GM12878 (cell line): ENCODE measurements around the gene SKIC8. TPM values are rescaled to one million over a fixed set of nuclear protein-coding genes. Genes with fewer than 3 reads are reported as not detected.

Experiments used
- BCL11A ChIP-seq: IDR thresholded peaks from 2 replicates; pipeline ENCODE4 v1.6.1; 2011; ENCODE audit warnings: low read depth, low read length
- CEBPZ ChIP-seq: fragments of 150-350 bp; IDR thresholded peaks from 2 replicates; pipeline ENCODE4 v1.6.1; 2016; ENCODE audit warnings: low read depth, low read length
- CHD2 ChIP-seq: IDR thresholded peaks from 2 replicates; pipeline ENCODE4 v1.6.1; 2011; ENCODE audit warnings: low read depth, low read length, improper control_type of control experiment, borderline replicate concordance
- CTCF ChIP-seq, 3 experiments: IDR thresholded peaks in 2 of 3; conservative IDR thresholded peaks in 1 of 3; 2 replicates each; pipeline ENCODE4 v1.5.1; 2011; ENCODE audit warnings: low read depth in 3 of 3, low read length in 3 of 3, mild to moderate bottlenecking in 3 of 3, control low read depth in 2 of 3, moderate library complexity in 2 of 3, inconsistent platforms in 1 of 3, mixed read lengths in 1 of 3; ENCODE audit not compliant: control insufficient read depth in 2 of 3, insufficient read depth in 1 of 3; ENCODE audit errors: extremely low read depth in 1 of 3
- ESRRA ChIP-seq: IDR thresholded peaks from 2 replicates; pipeline ENCODE4 v1.6.1; 2012; ENCODE audit warnings: mild to moderate bottlenecking, low read length, improper control_type of control experiment
- HSF1 ChIP-seq: fragments of 150-350 bp; IDR thresholded peaks from 2 replicates; pipeline ENCODE4 v1.6.1; 2014; ENCODE audit warnings: mild to moderate bottlenecking, low read depth, low read length
- IKZF1 ChIP-seq: fragments of 450-650 bp; conservative IDR thresholded peaks from 2 replicates; pipeline ENCODE4 v1.6.1; 2017; ENCODE audit warnings: antibody characterized with exemption, mild to moderate bottlenecking
- NBN ChIP-seq: fragments of 450-650 bp; IDR thresholded peaks from 2 replicates; pipeline ENCODE4 v1.6.1; 2016
- NFIC ChIP-seq: IDR thresholded peaks from 2 replicates; pipeline ENCODE4 v1.6.1; 2012; ENCODE audit warnings: low read depth, mild to moderate bottlenecking, inconsistent platforms, low read length, moderate library complexity
- PML ChIP-seq: IDR thresholded peaks from 2 replicates; pipeline ENCODE4 v1.6.1; 2012; ENCODE audit warnings: low read length, inconsistent platforms
- POU2F2 ChIP-seq: IDR thresholded peaks from 3 replicates; pipeline ENCODE4 v1.6.1; 2011; ENCODE audit warnings: low read depth, mild to moderate bottlenecking, low read length, borderline replicate concordance
- SMARCA5 ChIP-seq: fragments of 450-650 bp; IDR thresholded peaks from 2 replicates; pipeline ENCODE4 v1.6.1; 2017; ENCODE audit warnings: mild to moderate bottlenecking
- ZBED1 ChIP-seq: IDR thresholded peaks from 2 replicates; pipeline ENCODE4 v1.6.1; 2016; ENCODE audit warnings: borderline replicate concordance
- polyA plus RNA-seq, 11 experiments: library from polyadenylated mRNA; depleted of rRNA in 4 of 11; unstranded in 6 of 11; stranded (reverse) in 5 of 11; fragments of >200 nt; fragmentation: Nextera tagmentation in 4 of 11; fragmentation: Illumina TruSeq in 1 of 11; extraction: Ambion mirVana in 4 of 11; extraction: Trizol in 1 of 11; gene quantifications; 1 replicate in 1 of 11; 2 replicates in 10 of 11; pipeline versions ENCODE4 v1.2.1 to v1.2.3, GENCODE V29; 2011 to 2016; ENCODE audit warnings: inconsistent platforms in 2 of 11, missing spikeins in 2 of 11, low read depth in 1 of 11
- total RNA-seq, 4 experiments: library from RNA; depleted of rRNA in 3 of 4; stranded (reverse); fragments of >200 nt in 3 of 4; fragmentation: Illumina TruSeq in 1 of 4; extraction: Trizol in 1 of 4; gene quantifications; 2 replicates each; pipeline versions ENCODE4 v1.2.1 to v1.2.3, GENCODE V29; 2013 to 2021
- TF ChIP-seq, protein P1 (sequence below): IDR thresholded peaks from 2 replicates; pipeline ENCODE4 v1.6.1; 2011; ENCODE audit warnings: low read depth, low read length, improper control_type of control experiment, borderline replicate concordance
- TF ChIP-seq, protein P2 (sequence below): fragments of 450-650 bp; IDR thresholded peaks from 2 replicates; pipeline ENCODE4 v1.6.1; 2017; ENCODE audit warnings: mild to moderate bottlenecking, moderate library complexity
- TF ChIP-seq, protein P3 (sequence below): IDR thresholded peaks from 2 replicates; pipeline ENCODE4 v1.6.1; 2012; ENCODE audit warnings: low read depth, low read length, improper control_type of control experiment

SKIC8 gene
- total and polyA plus RNA-seq, 10 of the 15 experiments (the other 5 are each of a cell fraction or from before 2014, with no cell fraction given): 57.0 to 288 (median 128) TPM

- no peak for TF ChIP-seq CTCF (IDR thresholded peaks at IDR 0.05 in 2 of 3, conservative IDR thresholded peaks at IDR 0.05 in 1 of 3; ENCODE audit: control insufficient read depth in 2 of 3, extremely low read depth in 1 of 3, insufficient read depth in 1 of 3, low read depth in 3 of 3, low read length in 3 of 3)
- no peak for TF ChIP-seq CHD2
- no peak; the same call in 1 of the 2 replicates for TF ChIP-seq SMARCA5
- TF ChIP-seq, protein P1, sequence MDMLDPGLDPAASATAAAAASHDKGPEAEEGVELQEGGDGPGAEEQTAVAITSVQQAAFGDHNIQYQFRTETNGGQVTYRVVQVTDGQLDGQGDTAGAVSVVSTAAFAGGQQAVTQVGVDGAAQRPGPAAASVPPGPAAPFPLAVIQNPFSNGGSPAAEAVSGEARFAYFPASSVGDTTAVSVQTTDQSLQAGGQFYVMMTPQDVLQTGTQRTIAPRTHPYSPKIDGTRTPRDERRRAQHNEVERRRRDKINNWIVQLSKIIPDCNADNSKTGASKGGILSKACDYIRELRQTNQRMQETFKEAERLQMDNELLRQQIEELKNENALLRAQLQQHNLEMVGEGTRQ: no peak
- TF ChIP-seq, protein P2, sequence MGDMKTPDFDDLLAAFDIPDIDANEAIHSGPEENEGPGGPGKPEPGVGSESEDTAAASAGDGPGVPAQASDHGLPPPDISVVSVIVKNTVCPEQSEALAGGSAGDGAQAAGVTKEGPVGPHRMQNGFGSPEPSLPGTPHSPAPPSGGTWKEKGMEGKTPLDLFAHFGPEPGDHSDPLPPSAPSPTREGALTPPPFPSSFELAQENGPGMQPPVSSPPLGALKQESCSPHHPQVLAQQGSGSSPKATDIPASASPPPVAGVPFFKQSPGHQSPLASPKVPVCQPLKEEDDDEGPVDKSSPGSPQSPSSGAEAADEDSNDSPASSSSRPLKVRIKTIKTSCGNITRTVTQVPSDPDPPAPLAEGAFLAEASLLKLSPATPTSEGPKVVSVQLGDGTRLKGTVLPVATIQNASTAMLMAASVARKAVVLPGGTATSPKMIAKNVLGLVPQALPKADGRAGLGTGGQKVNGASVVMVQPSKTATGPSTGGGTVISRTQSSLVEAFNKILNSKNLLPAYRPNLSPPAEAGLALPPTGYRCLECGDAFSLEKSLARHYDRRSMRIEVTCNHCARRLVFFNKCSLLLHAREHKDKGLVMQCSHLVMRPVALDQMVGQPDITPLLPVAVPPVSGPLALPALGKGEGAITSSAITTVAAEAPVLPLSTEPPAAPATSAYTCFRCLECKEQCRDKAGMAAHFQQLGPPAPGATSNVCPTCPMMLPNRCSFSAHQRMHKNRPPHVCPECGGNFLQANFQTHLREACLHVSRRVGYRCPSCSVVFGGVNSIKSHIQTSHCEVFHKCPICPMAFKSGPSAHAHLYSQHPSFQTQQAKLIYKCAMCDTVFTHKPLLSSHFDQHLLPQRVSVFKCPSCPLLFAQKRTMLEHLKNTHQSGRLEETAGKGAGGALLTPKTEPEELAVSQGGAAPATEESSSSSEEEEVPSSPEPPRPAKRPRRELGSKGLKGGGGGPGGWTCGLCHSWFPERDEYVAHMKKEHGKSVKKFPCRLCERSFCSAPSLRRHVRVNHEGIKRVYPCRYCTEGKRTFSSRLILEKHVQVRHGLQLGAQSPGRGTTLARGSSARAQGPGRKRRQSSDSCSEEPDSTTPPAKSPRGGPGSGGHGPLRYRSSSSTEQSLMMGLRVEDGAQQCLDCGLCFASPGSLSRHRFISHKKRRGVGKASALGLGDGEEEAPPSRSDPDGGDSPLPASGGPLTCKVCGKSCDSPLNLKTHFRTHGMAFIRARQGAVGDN: no peak
- no peak for TF ChIP-seq ZBED1
- TF ChIP-seq PML: peak; percentile 81
- TF ChIP-seq HSF1: no peak
- peak; percentile 55; the same call in 1 of the 3 replicates for TF ChIP-seq POU2F2
- peak; percentile 94 for TF ChIP-seq IKZF1
- TF ChIP-seq NBN: peak; percentile 81
- no peak for TF ChIP-seq ESRRA
- no peak for TF ChIP-seq CEBPZ
- TF ChIP-seq, protein P3, sequence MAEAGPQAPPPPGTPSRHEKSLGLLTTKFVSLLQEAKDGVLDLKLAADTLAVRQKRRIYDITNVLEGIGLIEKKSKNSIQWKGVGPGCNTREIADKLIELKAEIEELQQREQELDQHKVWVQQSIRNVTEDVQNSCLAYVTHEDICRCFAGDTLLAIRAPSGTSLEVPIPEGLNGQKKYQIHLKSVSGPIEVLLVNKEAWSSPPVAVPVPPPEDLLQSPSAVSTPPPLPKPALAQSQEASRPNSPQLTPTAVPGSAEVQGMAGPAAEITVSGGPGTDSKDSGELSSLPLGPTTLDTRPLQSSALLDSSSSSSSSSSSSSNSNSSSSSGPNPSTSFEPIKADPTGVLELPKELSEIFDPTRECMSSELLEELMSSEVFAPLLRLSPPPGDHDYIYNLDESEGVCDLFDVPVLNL: no peak; the same call in 1 of the 2 replicates
- no peak for TF ChIP-seq NFIC
- TF ChIP-seq BCL11A: no peak; the same call in 1 of the 2 replicates
Observed at GRCh38 chr15:78299101-78299930, at the start of gene SKIC8 (continued).
